ENCODE results near the gene BAX. TPM values are rescaled to one million over a fixed set of nuclear protein-coding genes. Genes with fewer than 3 reads are reported as not detected.

Gene BAX
- total RNA-seq, 1 donor from 2014 or later, result 20.4 TPM

GRCh38 chr19:49006905-49007304, 52.2 kb downstream of the BAX start:
- H3K4me1 ChIP-seq (ENCODE audit: control insufficient read depth in 3 of 3, insufficient read depth in 3 of 3, low read length in 3 of 3), result no peaks in the 10 kb centered on the region
- H3K4me3 ChIP-seq (ENCODE audit: low read length in 3 of 3), result no peak overlapping the region
- no peak overlapping the region for H3K27ac ChIP-seq (ENCODE audit: low read depth, low read length)
- H3K27me3 ChIP-seq (ENCODE audit: control insufficient read depth in 3 of 3, insufficient read depth in 3 of 3, low read length in 3 of 3), result no peaks in the 10 kb centered on the region
- H3K36me3 ChIP-seq (ENCODE audit: control insufficient read depth in 3 of 3, insufficient read depth in 3 of 3, low read length in 3 of 3), result peaks cover 52 to 61% (median 56%) of the 10 kb centered on the region in 3 donors
- no peaks in the 10 kb centered on the region for H3K9me3 ChIP-seq (ENCODE audit: control insufficient read depth in 3 of 3, low read length in 3 of 3)
- H3K9ac ChIP-seq (ENCODE audit: low read depth in 1 of 3, low read length in 3 of 3), result no peak overlapping the region

- H3K36me3 ChIP-seq (ENCODE audit: control insufficient read depth in 3 of 3, insufficient read depth in 3 of 3, low read length in 3 of 3), result peaks cover 53 to 63% (median 59%) of the 10 kb centered on the region in 3 donors
- H3K9me3 ChIP-seq (ENCODE audit: control insufficient read depth in 3 of 3, low read length in 3 of 3), result no peaks in the 10 kb centered on the region
These were observed 55.2 kb downstream of the BAX start for GRCh38 chr19:49009828-49010227.

GRCh38 chr19:49010453-49010852, 55.8 kb downstream of the BAX start:
- H3K36me3 ChIP-seq (ENCODE audit: control insufficient read depth in 3 of 3, insufficient read depth in 3 of 3, low read length in 3 of 3), result peaks cover 53 to 63% (median 60%) of the 10 kb centered on the region in 3 donors
- no peaks in the 10 kb centered on the region for H3K27me3 ChIP-seq (ENCODE audit: control insufficient read depth in 3 of 3, insufficient read depth in 3 of 3, low read length in 3 of 3)
- H3K9ac ChIP-seq (ENCODE audit: low read depth in 1 of 3, low read length in 3 of 3), result no peak overlapping the region
- no peak overlapping the region for H3K4me3 ChIP-seq (ENCODE audit: low read length in 3 of 3)
- no peaks in the 10 kb centered on the region for H3K9me3 ChIP-seq (ENCODE audit: control insufficient read depth in 3 of 3, low read length in 3 of 3)
- H3K27ac ChIP-seq (ENCODE audit: low read depth, low read length), result no peak overlapping the region
- H3K4me1 ChIP-seq (ENCODE audit: control insufficient read depth in 3 of 3, insufficient read depth in 3 of 3, low read length in 3 of 3), result no peaks in the 10 kb centered on the region

More at GRCh38 chr19:49009828-49010227, 55.2 kb downstream of the BAX start:
- Histone ChIP-seq H3K27me3 (ENCODE audit: control insufficient read depth in 3 of 3, insufficient read depth in 3 of 3, low read length in 3 of 3) (no peaks in the 10 kb centered on the region), H3K27ac (ENCODE audit: low read depth, low read length) (no peak overlapping the region), H3K9ac (ENCODE audit: low read depth in 1 of 3, low read length in 3 of 3) (no peak overlapping the region), H3K4me1 (ENCODE audit: control insufficient read depth in 3 of 3, insufficient read depth in 3 of 3, low read length in 3 of 3) (no peaks in the 10 kb centered on the region), H3K4me3 (ENCODE audit: low read length in 3 of 3) (no peak overlapping the region)

- Histone ChIP-seq H3K27ac (ENCODE audit: low read depth, low read length) (no peak overlapping the region), H3K9ac (ENCODE audit: low read depth in 1 of 3, low read length in 3 of 3) (no peak overlapping the region), H3K4me3 (ENCODE audit: low read length in 3 of 3) (no peak overlapping the region), H3K9me3 (ENCODE audit: control insufficient read depth in 3 of 3, low read length in 3 of 3) (no peaks in the 10 kb centered on the region), H3K36me3 (ENCODE audit: control insufficient read depth in 3 of 3, insufficient read depth in 3 of 3, low read length in 3 of 3) (peaks cover 53 to 67% (median 62%) of the 10 kb centered on the region in 3 donors), H3K4me1 (ENCODE audit: control insufficient read depth in 3 of 3, insufficient read depth in 3 of 3, low read length in 3 of 3) (no peaks in the 10 kb centered on the region), H3K27me3 (ENCODE audit: control insufficient read depth in 3 of 3, insufficient read depth in 3 of 3, low read length in 3 of 3) (no peaks in the 10 kb centered on the region)
These were observed 56.5 kb downstream of the BAX start for GRCh38 chr19:49011194-49011593.

Small RNA genes lying within 50 kb of the gene (small RNA-seq; reads per million reads assigned to genes)
- gene AC026803.1 (not detected), gene MIR6798 (not detected)

Other genes starting within 250 kb of the BAX start
- 5.2 TPM for gene MAMSTR, start 235.2 kb upstream of the BAX start, total RNA-seq
- 23.5 TPM for gene RASIP1, start 214.3 kb upstream of the BAX start, total RNA-seq
- 0.52 TPM for gene IZUMO1, start 208.0 kb upstream of the BAX start, total RNA-seq
- gene FUT1, start 202.2 kb upstream of the BAX start, total RNA-seq, result 1.0 TPM
- gene FGF21, start 199.4 kb upstream of the BAX start, total RNA-seq, result not detected
- 13.6 TPM for gene BCAT2, start 143.8 kb upstream of the BAX start, total RNA-seq
- gene HSD17B14, start 118.4 kb upstream of the BAX start, total RNA-seq, result 0.52 TPM
- gene PLEKHA4, start 86.3 kb upstream of the BAX start, total RNA-seq, result 14.1 TPM
- 26.1 TPM for gene PPP1R15A, start 82.5 kb upstream of the BAX start, total RNA-seq
- not detected for gene TULP2, start 56.1 kb upstream of the BAX start, total RNA-seq
- gene NUCB1, start 54.6 kb upstream of the BAX start, total RNA-seq, result 107 TPM
- not detected for gene DHDH, start 21.2 kb upstream of the BAX start, total RNA-seq
- gene FTL, start 10.4 kb downstream of the BAX start, total RNA-seq, result 470 TPM
- gene GYS1, start 38.4 kb downstream of the BAX start, total RNA-seq, result 42.8 TPM
- 101 TPM for gene RUVBL2, start 39.0 kb downstream of the BAX start, total RNA-seq
- gene LHB, start 62.2 kb downstream of the BAX start, total RNA-seq, result not detected
- gene CGB3, start 69.5 kb downstream of the BAX start, total RNA-seq, result not detected
- not detected for gene CGB2, start 77.0 kb downstream of the BAX start, total RNA-seq
- gene CGB1, start 82.0 kb downstream of the BAX start, total RNA-seq, result not detected
- not detected for gene CGB5, start 89.0 kb downstream of the BAX start, total RNA-seq
- gene CGB8, start 94.2 kb downstream of the BAX start, total RNA-seq, result not detected
- gene CGB7, start 102.9 kb downstream of the BAX start, total RNA-seq, result 0.52 TPM
- gene NTF4, start 109.9 kb downstream of the BAX start, total RNA-seq, result not detected
- 3.7 TPM for gene KCNA7, start 117.8 kb downstream of the BAX start, total RNA-seq
- 103 TPM for gene SNRNP70, start 130.6 kb downstream of the BAX start, total RNA-seq
- 18.3 TPM for gene LIN7B, start 159.5 kb downstream of the BAX start, total RNA-seq
- gene C19orf73, start 164.3 kb downstream of the BAX start, total RNA-seq, result not detected
- gene PPFIA3, start 164.7 kb downstream of the BAX start, total RNA-seq, result 3.1 TPM
- gene HRC, start 200.5 kb downstream of the BAX start, total RNA-seq, result 78.3 TPM
- 5.2 TPM for gene TRPM4, start 202.9 kb downstream of the BAX start, total RNA-seq